Stimulated activated CD4-positive, alpha-beta T cell treated with anti-CD3 and anti-CD28 coated beads, Interleukin-12 subunit alpha, Interleukin-12 subunit beta, amount 100 ng/mL, for 24 hours (primary cell): Measurements from ENCODE around the gene CLCN2.

Experiments
- DNase-seq, 2 experiments: peaks; one replicate each; pipeline ENCODE4 v3.0.0-alpha.2; 2020; ENCODE audit warnings: low read depth in 2 of 2

CLCN2 gene

GRCh38 chr3:184361532-184361931, at the start of gene CLCN2, which contains the start of gene POLR2H:
Gene CLCN2, minus strand, starts transcription at chr3:184361605. Its CDS starts 126 bp downstream, at chr3:184361479.
Gene POLR2H, plus strand, starts transcription at chr3:184361710. Its CDS starts 1,783 bp downstream, at chr3:184363493.
- peak; percentile 20 to 39 for DNase-seq

- no peak for DNase-seq
These were observed 48.6 kb upstream of the CLCN2 start for GRCh38 chr3:184409946-184410500.

- no peak for DNase-seq
These were observed 48.0 kb upstream of the CLCN2 start for GRCh38 chr3:184409331-184409926.

- no peak for DNase-seq
These were observed 43.9 kb upstream of the CLCN2 start for GRCh38 chr3:184405075-184406030.

- no peak for DNase-seq
These were observed 38.0 kb upstream of the CLCN2 start for GRCh38 chr3:184399410-184399809.

GRCh38 chr3:184395320-184395660, 33.9 kb upstream of the CLCN2 start:
- DNase-seq: no peak

GRCh38 chr3:184391266-184391665, 29.9 kb upstream of the CLCN2 start:
- no peak for DNase-seq

- DNase-seq: no peak
These were observed 28.6 kb upstream of the CLCN2 start for GRCh38 chr3:184389935-184390528.

GRCh38 chr3:184389384-184389783, 28.0 kb upstream of the CLCN2 start:
- no peak for DNase-seq

- DNase-seq: no peak
These were observed 27.5 kb upstream of the CLCN2 start for GRCh38 chr3:184388936-184389230.

GRCh38 chr3:184388164-184388935, 26.9 kb upstream of the CLCN2 start:
- DNase-seq: no peak

GRCh38 chr3:184387174-184387714, 25.8 kb upstream of the CLCN2 start:
- DNase-seq: no peak

- no peak for DNase-seq
These were observed 24.8 kb upstream of the CLCN2 start for GRCh38 chr3:184386047-184386806.

- no peak for DNase-seq
These were observed 23.5 kb upstream of the CLCN2 start for GRCh38 chr3:184384856-184385422.

- no peak for DNase-seq
These were observed 22.9 kb upstream of the CLCN2 start for GRCh38 chr3:184384342-184384741.

GRCh38 chr3:184383033-184383740, 21.8 kb upstream of the CLCN2 start:
- no peak for DNase-seq

GRCh38 chr3:184382326-184383032, 21.1 kb upstream of the CLCN2 start:
- no peak for DNase-seq

GRCh38 chr3:184381261-184382224, 20.1 kb upstream of the CLCN2 start:
- DNase-seq: no peak
